ENCODE measurements around the gene LACTB.
A peak's percentile ranks its signal among the peaks of the same experiment; 100 is the strongest.
"Not testable (repeated sequence)": the region's sequence is repeated elsewhere in the genome, so short reads cannot be mapped to it uniquely, and the experiment has no call there.

The LACTB gene

DNA sequence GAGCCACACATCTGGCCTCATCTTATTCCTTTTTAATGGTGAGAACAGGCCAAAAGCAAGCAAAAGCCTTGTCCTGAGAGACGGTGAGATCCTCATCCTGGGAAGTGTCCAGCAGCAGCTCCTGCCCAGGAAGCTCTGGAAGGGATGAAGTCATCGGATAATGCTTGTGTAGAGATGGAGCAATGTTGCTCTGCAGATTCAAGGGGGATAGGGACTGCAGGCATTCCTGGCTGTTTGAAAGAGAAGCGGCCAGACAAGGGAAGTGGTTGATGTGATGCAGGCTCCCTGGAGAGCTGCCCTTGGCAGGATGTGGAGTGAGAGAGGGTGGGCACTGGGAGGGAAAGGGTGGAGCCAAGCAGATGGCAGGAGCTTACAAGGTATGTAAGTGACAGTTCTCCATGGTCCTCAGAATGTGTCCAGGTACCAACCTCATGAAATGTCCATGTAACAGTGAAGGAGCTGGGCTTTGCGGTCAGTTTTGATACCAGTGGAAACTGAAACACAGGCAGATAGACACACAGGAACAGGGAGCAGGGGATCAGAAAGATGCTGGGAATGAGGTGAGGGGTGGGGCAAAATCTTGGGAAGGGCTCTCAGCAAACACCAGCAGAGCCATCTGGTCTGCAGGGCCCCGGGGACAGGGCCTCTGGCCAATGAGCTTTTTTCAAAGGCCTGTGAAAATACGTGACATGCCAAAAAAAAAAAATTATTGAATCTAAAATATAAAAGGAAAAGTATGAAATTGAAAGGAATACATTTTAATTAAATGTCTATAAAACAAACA lies 32.2 kb upstream of the LACTB start:
- no peak for DNase-seq (ENCODE audit: low read depth in 2 of 2)

DNA sequence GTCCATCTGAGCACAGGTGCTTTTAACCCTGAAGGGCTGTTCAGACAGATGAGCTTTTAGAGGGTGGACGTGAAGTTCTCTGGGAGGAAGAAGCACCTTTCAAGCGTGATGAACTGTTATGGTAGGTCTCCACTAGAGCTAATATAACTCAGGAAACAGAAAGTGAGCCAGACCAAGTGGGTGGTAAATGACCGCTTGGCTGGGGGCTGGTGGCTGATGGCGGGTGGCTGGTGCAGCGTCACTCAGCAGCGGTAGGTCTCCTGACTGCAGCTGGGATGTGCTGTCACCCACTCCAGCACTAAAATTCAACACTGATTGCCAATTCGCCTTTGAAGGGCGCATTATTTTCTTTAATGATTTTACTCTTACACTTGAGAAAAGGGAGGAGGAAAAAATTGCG lies 31.2 kb upstream of the LACTB start:
- no peak for DNase-seq (ENCODE audit: low read depth in 2 of 2)

- no peak for DNase-seq (ENCODE audit: low read depth in 2 of 2)
Measured at GRCh38 chr15:63090887-63091286, 30.8 kb upstream of the LACTB start.

DNA sequence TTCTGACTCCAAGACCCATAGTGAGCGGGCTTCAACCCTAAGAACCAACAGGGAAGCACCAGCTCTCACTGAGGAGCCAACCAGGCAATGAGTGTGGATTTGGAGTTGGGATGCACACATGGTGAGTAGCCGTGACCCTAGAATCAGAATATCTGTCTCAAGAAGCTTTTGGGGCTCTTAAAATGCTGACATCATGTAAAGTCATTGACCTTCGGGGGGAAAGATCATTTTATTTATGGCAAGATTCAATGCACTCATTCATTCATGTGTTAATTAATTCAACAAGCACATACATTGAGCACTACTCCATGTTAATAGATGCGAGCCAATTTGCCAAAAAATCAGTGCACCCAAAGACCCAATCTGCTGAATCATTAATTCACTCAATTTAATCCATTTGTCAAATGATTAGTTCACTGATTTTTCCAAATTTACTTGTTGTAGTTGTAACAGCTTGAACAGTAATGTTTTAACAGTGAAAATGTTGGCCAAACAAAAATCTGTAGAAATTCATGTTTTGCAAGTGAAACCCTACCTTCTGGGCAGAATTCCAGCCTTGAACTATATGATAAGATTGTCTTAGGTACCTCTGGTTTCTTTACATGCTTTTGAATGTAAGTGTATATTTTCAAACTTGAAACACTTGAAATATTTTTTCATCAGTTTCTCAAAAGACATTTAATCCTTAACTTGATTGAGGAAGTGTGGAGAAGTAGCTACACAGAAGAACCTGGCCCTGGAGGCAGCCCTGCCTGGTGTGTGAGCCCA lies 29.8 kb upstream of the LACTB start:
- no peak for DNase-seq (ENCODE audit: low read depth in 2 of 2)

DNA sequence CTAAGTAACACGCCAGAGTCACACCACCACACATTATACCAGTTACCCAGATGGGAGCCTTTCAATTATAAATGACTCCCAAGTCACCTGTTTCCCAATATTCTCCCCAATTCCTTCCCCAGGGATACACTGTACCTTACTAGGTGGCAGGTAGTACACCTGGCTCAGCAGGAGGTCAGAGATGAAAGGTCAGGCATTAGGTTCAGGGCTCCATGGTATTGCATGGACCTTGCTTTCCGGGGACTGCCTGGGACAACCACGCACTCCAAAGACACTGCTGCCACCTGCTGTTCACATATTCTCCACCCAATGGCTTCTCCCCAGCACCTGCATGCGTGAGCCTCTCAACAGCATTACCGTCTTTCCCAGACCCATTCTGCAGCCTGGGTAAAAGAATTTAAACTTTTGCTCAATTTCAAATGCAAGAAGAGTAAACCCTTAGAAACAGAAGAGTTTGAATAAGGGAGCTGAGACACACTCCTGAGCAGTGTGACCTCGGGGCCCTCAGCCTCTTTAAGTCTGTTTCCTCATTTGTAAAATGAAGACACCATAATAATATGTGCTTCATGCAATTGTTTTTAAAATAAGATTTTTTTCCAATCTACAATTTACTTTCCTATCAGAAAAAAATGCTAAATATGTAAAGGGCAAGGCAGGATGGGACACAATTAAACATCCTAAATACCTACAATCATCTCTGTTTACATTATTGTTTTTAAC lies 28.0 kb upstream of the LACTB start:
- DNase-seq (ENCODE audit: low read depth in 2 of 2) = peak; percentile 39 to 73

- DNase-seq (ENCODE audit: low read depth in 2 of 2) = no peak
Measured at GRCh38 chr15:63094495-63094931, 27.1 kb upstream of the LACTB start.

DNA sequence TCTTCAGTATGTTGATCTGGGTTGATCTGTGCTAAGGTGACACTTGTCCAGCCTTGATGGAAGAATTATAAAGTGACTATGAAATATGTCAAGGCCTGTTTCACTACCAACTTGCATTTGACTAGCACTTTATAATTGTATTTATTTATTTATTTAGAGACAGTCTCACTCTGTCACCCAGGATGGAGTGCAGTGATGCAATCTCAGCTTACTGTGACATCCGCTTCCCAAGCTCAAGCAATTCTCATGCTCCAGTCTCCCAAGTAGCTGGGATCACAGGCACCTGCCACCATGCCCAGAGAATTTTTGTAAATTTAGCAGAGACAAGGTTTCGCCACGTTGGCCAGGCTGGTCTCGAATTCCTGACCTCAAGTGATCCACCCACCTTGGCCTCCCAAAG lies 25.5 kb upstream of the LACTB start:
- no peak for DNase-seq (ENCODE audit: low read depth in 2 of 2)

DNA sequence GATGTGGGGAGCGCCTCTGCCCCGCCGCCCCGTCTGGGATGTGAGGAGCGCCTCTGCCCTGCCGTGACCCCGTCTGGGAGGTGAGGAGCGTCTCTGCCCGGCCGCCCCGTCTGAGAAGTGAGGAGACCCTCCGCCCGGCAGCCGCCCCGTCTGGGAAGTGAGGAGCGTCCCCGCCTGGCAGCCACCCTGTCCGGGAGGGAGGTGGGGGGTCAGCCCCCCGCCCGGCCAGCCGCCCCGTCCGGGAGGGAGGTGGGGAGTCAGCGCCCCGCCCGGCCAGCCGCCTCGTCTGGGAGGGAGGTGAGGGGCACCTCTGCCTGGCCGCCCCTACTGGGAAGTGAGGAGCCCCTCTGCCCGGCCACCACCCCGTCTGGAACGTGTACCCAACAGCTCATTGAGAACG lies 22.8 kb upstream of the LACTB start:
- DNase-seq (ENCODE audit: low read depth in 2 of 2) = not testable (repeated sequence)

- not testable (repeated sequence) for DNase-seq (ENCODE audit: low read depth in 2 of 2)
Measured at GRCh38 chr15:63099581-63099980, 22.1 kb upstream of the LACTB start.

DNA sequence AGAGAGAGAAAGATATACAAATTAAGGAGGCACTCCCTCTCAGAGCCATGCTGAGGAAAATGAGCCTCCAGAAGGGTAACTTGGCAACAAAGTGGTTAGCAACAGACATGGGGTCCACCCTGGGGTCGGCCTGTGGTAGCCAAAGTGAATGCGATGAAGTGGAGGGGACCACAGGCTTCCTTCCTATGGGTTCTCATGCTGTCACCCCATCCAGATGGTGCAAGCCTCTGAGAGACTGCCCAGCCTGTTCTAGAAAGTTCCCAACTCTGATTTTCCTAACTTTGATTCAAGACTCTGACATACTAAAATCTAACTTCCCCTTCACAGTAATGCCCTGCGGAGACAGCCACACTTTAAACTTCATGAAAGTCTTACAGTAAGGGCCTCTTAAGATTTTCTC lies 18.2 kb upstream of the LACTB start:
- no peak for DNase-seq (ENCODE audit: low read depth in 2 of 2)

- DNase-seq (ENCODE audit: low read depth in 2 of 2) = no peak
Measured at GRCh38 chr15:63104727-63105126, 16.9 kb upstream of the LACTB start.

DNA sequence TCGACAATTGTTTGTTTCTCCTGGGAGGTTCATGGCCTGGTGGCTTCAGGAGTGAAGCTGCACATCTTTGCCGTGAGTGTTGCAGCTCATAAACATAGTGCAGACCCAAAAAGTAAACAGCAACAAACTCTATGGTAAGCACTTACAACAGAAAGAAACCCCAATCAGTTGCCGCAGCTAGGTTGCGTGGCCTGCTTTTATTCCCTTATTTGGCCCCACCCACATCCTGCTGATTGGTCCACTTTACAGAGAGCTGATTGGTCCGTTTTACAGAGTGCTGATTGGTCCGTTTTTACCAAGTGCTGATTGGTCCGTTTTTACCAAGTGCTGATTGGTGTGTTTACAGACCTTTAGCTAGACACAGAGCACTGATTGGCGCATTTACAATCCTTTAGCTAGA lies 16.3 kb upstream of the LACTB start:
- DNase-seq (ENCODE audit: low read depth in 2 of 2) = not testable (repeated sequence)

DNA sequence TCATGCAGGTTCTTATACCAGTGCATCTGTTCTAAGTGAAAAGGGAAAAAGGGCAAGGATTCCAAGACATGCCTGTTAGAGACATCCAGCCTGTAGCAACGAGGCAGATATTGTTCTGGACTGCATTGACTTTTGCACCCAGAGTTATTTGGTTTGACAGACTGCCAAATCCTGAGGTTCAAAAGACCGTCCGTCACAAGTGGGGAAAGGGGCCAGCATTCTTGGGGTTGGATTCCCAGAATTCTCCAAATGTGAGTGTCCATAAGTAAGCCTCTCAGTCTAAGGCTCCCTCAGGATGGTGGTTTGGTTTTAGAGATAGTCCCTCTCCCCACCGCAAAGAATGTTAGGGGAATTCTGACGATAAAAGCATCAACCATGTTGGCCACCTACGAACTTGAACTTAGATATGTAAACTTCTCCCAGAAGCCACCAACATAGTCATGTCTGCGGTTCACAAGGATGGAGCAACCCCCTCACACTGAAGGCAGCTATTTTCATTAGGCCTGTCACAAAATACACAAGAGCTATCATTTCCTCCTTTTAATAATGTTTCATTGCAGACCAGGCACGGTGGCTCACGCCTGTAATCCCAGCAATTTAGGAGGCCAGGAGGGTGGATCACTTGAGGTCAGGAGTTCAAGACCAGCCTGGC lies 13.6 kb upstream of the LACTB start:
- DNase-seq (ENCODE audit: low read depth in 2 of 2) = no peak

GRCh38 chr15:63109498-63109897 lies 12.2 kb upstream of the LACTB start:
- no peak for DNase-seq (ENCODE audit: low read depth in 2 of 2)

DNA sequence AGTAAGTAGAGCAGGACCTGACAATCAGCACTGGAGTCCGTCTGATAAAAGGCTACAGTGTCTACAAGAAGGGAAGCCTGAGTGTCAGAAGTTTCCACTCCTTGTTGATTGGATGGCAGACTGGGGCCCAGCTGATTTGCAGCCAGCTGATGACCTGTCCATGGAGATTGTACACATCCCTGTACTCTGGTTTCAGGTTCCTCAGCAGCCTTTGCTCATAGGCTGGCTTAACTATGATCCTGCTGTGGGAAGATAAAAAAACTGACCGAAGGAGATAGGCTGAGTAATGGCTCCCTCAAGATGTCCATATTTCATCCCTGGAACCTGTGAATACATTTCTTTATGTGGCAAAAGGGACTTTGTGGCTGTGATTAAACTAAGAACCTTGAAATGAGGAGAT lies 11.7 kb upstream of the LACTB start:
- no peak for DNase-seq (ENCODE audit: low read depth in 2 of 2)

DNA sequence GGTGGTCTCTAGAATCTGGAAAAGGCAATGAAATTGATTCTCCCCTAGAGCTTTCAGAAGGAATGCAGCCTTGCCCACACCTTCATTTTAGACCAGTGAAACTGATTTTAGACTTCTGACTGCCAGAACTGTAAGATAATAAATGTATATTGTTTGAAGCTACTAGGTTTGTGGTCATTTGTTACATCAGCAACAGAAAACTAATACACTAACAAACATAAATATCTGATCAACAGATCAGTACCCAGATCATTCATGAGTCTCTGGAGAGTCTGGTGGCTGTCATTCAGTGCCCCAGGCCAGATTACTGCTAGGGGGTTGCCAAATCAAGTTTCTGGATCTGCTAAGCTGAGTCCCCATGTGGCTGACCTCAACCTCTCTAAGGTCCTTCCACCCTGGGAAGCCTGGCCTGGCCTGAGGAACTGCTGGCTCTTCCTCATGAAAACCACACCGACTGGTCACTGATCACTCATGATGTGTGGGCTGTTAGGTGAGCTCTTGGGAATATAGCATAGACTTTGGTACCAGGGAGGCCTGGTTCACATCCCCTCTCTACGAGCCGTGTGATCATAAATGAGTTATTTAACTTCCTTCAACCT lies 11.1 kb upstream of the LACTB start:
- no peak for DNase-seq (ENCODE audit: low read depth in 2 of 2)

- no peak for DNase-seq (ENCODE audit: low read depth in 2 of 2)
Measured at GRCh38 chr15:63111481-63111880, 10.2 kb upstream of the LACTB start.

DNA sequence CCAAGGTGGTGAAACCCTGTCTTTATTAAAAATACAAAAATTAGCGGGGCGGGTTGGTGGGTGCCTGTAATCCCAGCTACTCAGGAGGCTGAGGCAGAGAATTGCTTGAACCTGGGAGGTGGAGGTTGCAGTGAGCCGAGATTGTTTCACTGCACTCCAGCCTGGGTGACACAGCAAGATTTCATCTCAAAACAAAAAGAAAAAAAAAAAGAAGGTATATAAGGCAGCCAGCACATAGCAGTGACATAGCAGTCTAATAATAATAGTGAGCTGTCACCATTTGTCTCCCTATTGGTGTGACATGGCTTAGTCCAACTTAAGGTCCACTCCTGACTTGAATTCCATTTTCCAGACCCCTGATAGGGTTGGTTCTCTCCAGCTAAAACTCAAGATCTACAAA lies 8.8 kb upstream of the LACTB start:
- DNase-seq (ENCODE audit: low read depth in 2 of 2) = no peak

- no peak for DNase-seq (ENCODE audit: low read depth in 2 of 2)
Measured at GRCh38 chr15:63114465-63114864, 7.2 kb upstream of the LACTB start.

DNA sequence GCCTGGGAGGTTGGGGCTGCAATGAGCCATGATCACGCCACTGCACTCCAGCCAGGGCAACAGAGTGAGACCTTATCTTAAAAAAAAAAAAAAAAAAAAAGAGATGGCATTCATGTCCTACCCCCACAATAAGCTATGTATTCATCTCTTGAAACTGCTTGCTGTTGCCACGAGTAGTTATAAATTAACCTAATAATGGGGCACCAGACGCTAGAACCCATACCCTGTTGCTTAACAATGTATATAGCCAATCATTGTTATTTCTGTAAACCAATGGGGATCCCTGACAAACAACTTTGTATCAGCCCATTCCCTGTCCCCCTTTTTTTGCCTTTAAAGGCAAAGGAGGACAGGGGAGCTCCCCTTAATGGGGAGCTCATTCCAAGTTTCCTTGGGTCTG lies 2.8 kb upstream of the LACTB start:
- no peak for DNase-seq (ENCODE audit: low read depth in 2 of 2)

DNA sequence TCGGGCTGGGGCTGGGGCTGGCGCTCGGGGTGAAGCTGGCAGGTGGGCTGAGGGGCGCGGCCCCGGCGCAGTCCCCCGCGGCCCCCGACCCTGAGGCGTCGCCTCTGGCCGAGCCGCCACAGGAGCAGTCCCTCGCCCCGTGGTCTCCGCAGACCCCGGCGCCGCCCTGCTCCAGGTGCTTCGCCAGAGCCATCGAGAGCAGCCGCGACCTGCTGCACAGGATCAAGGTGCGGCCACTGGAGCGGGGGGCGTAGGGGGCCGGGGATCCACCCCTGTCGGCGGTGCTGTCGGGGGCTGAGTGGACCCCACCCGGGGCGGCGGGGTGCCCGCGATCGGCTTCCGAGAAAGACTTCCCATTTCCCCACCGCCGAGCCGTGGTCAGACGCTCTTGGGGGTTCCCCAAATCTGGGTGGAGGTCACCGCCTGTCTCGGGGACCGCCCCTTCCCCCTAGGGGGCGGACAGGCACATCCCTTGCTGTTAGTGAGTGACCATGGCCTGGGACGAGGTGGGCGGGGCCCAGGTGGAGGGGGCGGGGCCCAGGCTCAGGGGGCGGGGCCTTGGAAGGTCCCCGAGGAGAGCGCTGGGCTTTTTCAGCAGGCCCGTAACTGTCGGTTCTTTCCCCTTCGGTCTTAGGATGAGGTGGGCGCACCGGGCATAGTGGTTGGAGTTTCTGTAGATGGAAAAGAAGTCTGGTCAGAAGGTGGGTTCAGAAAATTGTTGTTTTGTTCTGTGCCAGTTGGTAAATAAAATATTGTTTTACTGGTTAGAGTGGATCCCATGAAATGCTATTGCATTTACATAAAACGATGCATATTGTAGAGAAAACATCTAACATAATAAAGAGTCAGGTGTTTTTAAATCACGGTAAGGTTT lies 578 bp downstream of the LACTB start:
- DNase-seq (ENCODE audit: low read depth in 2 of 2) = peak; percentile 24 to 57

All from stimulated activated CD4-positive, alpha-beta T cell treated with anti-CD3 and anti-CD28 coated beads, Interleukin-12 subunit alpha, Interleukin-12 subunit beta, amount 100 ng/mL, for 24 hours (primary cell).